Epithelial cell of proximal tubule (primary cell): ENCODE measurements around the gene ADI1. TPM values are rescaled to one million over a fixed set of nuclear protein-coding genes. Genes with fewer than 3 reads are reported as not detected.

ENCODE experiments used
- DNase-seq: peaks from one replicate; pipeline ENCODE4 v3.0.0-alpha.2; 2011; ENCODE audit warnings: low read depth
- H3K4me3 ChIP-seq: 2 replicates; pipeline ENCODE4 v1.5.1; 2011; ENCODE audit warnings: low read depth, mild to moderate bottlenecking, low read length
- CTCF ChIP-seq: conservative IDR thresholded peaks from 2 replicates; pipeline ENCODE4 v1.5.1; 2012; ENCODE audit warnings: low read depth, mild to moderate bottlenecking, low read length
- total RNA-seq: library from RNA; depleted of rRNA; stranded (reverse); fragments of >200 nt; gene quantifications from 2 replicates; pipeline ENCODE4 v1.2.3, GENCODE V29; 2015

Gene ADI1
- total RNA-seq, 1 donor from 2014 or later: 35.3 TPM

- H3K4me3 ChIP-seq: no peak overlapping the region
- no peak for TF ChIP-seq CTCF
- DNase-seq: no peak
Measured at GRCh38 chr2:3483986-3484960, 35.1 kb downstream of the ADI1 start.

DNA sequence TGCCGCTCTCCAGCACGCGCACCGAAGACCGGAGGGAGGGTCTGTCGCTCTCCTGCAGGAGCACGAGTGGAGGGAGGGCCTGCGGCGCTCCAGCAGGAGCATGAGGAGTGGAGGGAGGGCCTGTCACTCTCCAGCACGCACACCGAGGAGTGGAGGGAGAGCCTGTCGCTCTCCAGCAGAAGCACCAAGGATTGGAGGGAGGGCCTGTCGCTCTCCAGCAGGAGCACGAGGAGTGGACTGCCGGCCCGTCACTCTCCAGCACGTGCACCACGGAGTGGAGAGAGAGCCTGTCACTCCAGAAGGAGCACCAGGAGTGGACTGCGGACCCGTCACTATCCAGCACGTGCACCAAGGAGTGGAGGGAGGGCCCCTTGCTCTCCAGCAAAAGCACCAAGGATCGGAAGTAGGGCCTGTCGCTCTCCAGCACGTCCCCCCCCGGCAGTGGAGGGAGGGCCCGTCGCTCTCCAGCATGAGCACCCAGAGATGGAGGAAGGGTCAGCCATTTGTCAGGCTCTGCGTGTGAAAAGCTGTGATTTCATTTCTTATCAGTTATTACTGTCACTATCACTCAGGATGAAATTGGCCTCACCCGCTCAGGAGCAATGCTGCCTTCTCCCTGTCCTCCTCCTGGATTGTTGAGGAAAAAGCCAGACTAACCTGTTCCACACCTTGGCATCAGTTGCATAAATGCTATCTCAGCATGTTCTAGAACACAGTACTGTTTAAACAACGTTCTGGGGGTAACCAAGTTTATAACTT lies 35.9 kb downstream of the ADI1 start:
- DNase-seq: no peak
- TF ChIP-seq CTCF: no peak
- H3K4me3 ChIP-seq: no peak overlapping the region

DNA sequence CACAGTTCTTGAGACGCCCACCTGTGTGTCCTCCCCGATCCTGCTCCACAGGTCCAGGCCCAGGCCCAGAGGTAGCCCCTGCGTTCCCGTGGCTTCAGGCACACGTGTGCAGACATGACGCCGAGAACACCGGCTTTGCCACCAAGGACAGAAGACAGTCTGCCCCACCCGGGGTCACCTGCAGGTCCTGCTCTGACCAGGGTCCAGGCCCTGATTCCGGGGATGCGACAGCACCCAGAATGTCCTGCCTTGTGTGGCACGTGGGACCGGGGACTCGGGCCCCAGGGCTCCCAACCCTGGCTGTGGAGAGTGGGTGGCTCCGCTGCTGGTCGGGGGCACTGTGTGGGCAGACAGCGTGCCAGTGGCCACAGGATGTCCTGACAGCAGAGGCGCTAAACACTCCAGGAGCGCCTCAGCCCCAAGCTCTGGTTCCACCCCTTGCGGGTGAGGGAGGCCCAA lies 36.9 kb downstream of the ADI1 start:
- TF ChIP-seq CTCF: no peak
- DNase-seq: no peak
- H3K4me3 ChIP-seq: no peak overlapping the region

DNA sequence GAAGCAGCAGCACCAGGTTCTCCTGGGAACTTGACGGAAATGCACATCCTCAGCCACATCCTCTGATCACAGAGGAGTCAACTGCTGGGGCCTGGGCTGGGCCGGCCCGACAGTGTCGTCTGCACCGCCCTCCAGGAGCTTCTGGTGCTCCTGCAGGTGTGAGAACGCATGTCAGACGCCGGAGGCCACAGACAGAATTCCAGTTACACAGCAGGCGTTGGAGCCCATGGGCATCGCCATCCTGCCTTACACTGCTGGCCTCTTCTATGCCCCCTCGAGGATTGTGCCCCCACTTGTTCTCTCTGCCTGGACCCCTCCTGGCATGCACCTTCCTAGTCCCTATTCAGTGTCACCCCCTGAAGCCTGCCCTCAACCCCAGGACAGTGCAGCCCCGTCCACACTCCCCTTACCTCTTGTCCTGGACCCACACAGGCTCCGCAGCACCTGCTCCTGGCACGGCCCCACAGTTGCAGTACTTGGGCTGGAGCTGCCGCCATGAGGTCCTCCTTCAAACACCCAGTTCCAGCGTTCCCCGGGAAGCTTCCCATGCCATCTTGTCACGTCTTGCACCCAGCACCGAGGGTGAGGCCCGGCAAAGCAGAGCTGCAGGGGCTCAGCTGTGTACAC lies 37.5 kb downstream of the ADI1 start:
- DNase-seq: no peak
- TF ChIP-seq CTCF: no peak
- no peak overlapping the region for H3K4me3 ChIP-seq

DNA sequence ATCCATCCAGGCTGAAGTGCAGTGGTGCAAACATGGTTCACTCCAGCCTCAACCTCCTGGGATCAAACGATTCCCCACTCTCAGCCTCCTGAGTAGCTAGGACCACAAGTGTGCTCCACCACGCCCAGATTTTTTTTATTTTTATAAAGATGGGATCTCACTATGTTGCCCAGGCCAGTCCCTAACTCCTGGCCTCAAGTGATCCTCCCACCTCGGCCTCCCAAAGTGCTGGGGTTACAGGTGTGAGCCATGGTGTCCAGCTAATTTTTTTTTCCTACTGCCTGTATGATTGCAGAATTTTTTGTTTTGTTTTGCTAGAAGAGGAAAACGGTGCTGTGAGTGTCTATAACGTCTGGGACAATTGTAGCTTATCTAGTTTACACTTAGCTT lies 38.3 kb downstream of the ADI1 start:
- no peak for DNase-seq
- no peak for TF ChIP-seq CTCF
- no peak overlapping the region for H3K4me3 ChIP-seq

- DNase-seq: no peak
- H3K4me3 ChIP-seq: no peak overlapping the region
Measured at GRCh38 chr2:3480352-3481010, 38.9 kb downstream of the ADI1 start.

More at GRCh38 chr2:3480352-3481010, 38.9 kb downstream of the ADI1 start:
- no peak for TF ChIP-seq CTCF
